ENCODE data around the gene GPC6.

Gene GPC6

DNA sequence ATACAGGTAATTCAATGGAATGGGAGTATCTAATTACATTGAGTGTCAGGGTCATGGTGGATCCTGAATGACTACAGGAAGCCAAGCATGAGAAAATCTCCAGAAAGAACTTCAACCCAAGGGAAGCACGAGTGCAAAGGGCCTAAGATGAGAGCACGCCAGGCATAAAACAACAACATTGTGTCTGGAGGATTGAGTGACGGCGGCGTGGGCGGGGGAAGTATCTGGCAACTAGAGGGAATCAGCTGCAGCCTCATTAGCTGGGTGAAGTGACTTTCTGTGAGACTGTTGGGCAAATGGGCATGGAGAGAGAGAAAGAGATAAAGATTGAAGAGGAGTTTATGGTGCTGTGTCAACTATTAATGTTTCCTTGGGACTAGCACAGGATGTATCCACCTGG, 194.3 kb downstream of the GPC6 start:
- no peak overlapping the region for H2BK12ac ChIP-seq (ENCODE audit: low read length)
- no peak overlapping the region for H4K8ac ChIP-seq (ENCODE audit: low read depth, low read length)
- no peak overlapping the region for H3K4me3 ChIP-seq (ENCODE audit: low read length in 2 of 2)
- no peak overlapping the region for H3K18ac ChIP-seq (ENCODE audit: low read length)
- DNase-seq (ENCODE audit: low spot score): no peak
- no peak overlapping the region for H3K4me2 ChIP-seq (ENCODE audit: insufficient read depth, low read length, poor library complexity, severe bottlenecking)
- peaks cover 0 to 4% of the 10 kb centered on the region in 2 donors for H3K4me1 ChIP-seq (ENCODE audit: control insufficient read depth in 2 of 2, insufficient read depth in 1 of 2, low read depth in 1 of 2, low read length in 2 of 2)
- H3K9me3 ChIP-seq (replicated peaks in 1 of 2; ENCODE audit: control insufficient read depth in 2 of 2, insufficient read depth in 1 of 2, low read depth in 1 of 2, low read length in 2 of 2): no peaks in the 10 kb centered on the region
- no peak overlapping the region for H4K91ac ChIP-seq (ENCODE audit: low read depth, low read length, poor library complexity)
- H2AK5ac ChIP-seq (ENCODE audit: low read depth, low read length): no peak overlapping the region
- H2BK120ac ChIP-seq (ENCODE audit: low read depth, low read length): no peak overlapping the region
- H2AFZ ChIP-seq (ENCODE audit: low read length): no peak overlapping the region
- H3K14ac ChIP-seq (ENCODE audit: low read length): no peak overlapping the region
- no peaks in the 10 kb centered on the region for H3K27me3 ChIP-seq (ENCODE audit: control insufficient read depth in 3 of 3, insufficient read depth in 3 of 3, low read depth in 1 of 3, low read length in 3 of 3)
- no peak overlapping the region for H2BK15ac ChIP-seq (ENCODE audit: low read length)
- no peak overlapping the region for H3K23ac ChIP-seq (ENCODE audit: low read depth, low read length, poor library complexity)
- no peak overlapping the region for H3K9ac ChIP-seq (ENCODE audit: low read depth, low read length, poor library complexity)
- H3K27ac ChIP-seq (replicated peaks; ENCODE audit: low read length): no peak overlapping the region
- no peak overlapping the region for H2BK5ac ChIP-seq (ENCODE audit: low read length)
- no peaks in the 10 kb centered on the region for H3K79me1 ChIP-seq (ENCODE audit: low read depth, low read length)
- H3K36me3 ChIP-seq (replicated peaks in 1 of 2; ENCODE audit: control insufficient read depth in 2 of 2, insufficient read depth in 2 of 2, low read length in 2 of 2): no peaks in the 10 kb centered on the region
- WGBS, 2 donors (ENCODE audit: extremely low coverage in 2 of 2, insufficient read length in 2 of 2, insufficient replicate concordance in 1 of 2): no CpG with 5 or more reads among the region's 6 CpGs
- H3K4ac ChIP-seq (ENCODE audit: low read length): no peak overlapping the region

DNA sequence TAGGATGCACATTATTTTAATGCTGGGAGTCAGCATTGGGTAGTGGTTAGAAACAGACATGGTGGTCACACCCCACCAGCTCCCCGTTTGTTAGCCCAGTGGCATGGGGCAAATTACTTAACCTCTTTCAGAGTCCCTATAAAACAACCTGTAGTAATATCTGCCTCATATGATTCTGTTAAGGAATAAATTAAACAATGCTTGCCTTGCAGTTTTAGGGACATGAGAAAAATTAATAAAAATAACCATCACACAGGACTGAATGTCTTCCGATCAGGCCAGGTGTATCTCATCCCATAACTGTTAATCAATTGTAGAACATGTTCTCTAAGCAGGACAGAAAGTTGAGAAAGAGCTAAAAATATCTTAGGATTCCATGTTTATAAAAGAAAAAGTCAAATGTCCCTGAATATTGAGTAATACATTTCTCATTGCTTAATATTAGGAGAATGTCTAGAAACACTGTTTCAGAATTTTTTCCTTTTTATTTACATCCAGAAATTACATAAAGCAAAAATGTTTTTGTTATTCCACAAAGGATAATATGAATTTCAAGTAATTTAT, 196.5 kb downstream of the GPC6 start:
- no peaks in the 10 kb centered on the region for H3K9me3 ChIP-seq (replicated peaks in 1 of 2; ENCODE audit: control insufficient read depth in 2 of 2, insufficient read depth in 1 of 2, low read depth in 1 of 2, low read length in 2 of 2)
- H3K4me2 ChIP-seq (ENCODE audit: insufficient read depth, low read length, poor library complexity, severe bottlenecking): no peak overlapping the region
- H3K23ac ChIP-seq (ENCODE audit: low read depth, low read length, poor library complexity): no peak overlapping the region
- no peak overlapping the region for H2AFZ ChIP-seq (ENCODE audit: low read length)
- H3K4ac ChIP-seq (ENCODE audit: low read length): no peak overlapping the region
- no peak overlapping the region for H2BK120ac ChIP-seq (ENCODE audit: low read depth, low read length)
- H3K27ac ChIP-seq (replicated peaks; ENCODE audit: low read length): no peak overlapping the region
- no CpG with 5 or more reads among the region's 2 CpGs for WGBS, 2 donors (ENCODE audit: extremely low coverage in 2 of 2, insufficient read length in 2 of 2, insufficient replicate concordance in 1 of 2)
- no peak overlapping the region for H2BK5ac ChIP-seq (ENCODE audit: low read length)
- H2BK15ac ChIP-seq (ENCODE audit: low read length): no peak overlapping the region
- H3K18ac ChIP-seq (ENCODE audit: low read length): no peak overlapping the region
- no peak overlapping the region for H3K14ac ChIP-seq (ENCODE audit: low read length)
- no peak overlapping the region for H3K9ac ChIP-seq (ENCODE audit: low read depth, low read length, poor library complexity)
- no peak overlapping the region for H2AK5ac ChIP-seq (ENCODE audit: low read depth, low read length)
- no peaks in the 10 kb centered on the region for H3K36me3 ChIP-seq (replicated peaks in 1 of 2; ENCODE audit: control insufficient read depth in 2 of 2, insufficient read depth in 2 of 2, low read length in 2 of 2)
- H4K8ac ChIP-seq (ENCODE audit: low read depth, low read length): no peak overlapping the region
- no peak overlapping the region for H2BK12ac ChIP-seq (ENCODE audit: low read length)
- no peak overlapping the region for H4K91ac ChIP-seq (ENCODE audit: low read depth, low read length, poor library complexity)
- no peaks in the 10 kb centered on the region for H3K79me1 ChIP-seq (ENCODE audit: low read depth, low read length)
- H3K4me1 ChIP-seq (ENCODE audit: control insufficient read depth in 2 of 2, insufficient read depth in 1 of 2, low read depth in 1 of 2, low read length in 2 of 2): peaks cover 0 to 4% of the 10 kb centered on the region in 2 donors
- no peak overlapping the region for H3K4me3 ChIP-seq (ENCODE audit: low read length in 2 of 2)
- H3K27me3 ChIP-seq (ENCODE audit: control insufficient read depth in 3 of 3, insufficient read depth in 3 of 3, low read depth in 1 of 3, low read length in 3 of 3): no peaks in the 10 kb centered on the region
- no peak for DNase-seq (ENCODE audit: low spot score)

DNA sequence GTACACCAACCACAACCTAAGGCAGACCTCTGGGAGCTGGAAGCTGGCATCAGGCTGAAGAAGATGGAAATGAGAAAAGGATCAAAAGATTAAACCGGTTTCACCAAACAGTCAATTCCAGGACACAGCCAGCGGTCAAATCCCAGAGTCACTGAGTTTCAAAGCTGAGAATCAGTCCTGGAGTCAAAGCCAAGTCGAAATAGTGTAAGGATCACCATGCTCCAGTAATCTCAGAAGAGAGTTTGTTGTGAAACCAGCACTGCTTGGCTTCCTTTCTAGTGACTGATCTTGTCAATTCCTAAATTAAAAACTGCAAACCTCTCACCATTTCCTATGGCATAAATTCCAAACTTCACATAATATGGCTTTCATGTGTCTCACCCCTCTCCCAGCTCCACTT, 198.8 kb downstream of the GPC6 start:
- DNase-seq (ENCODE audit: low spot score): no peak
- WGBS, 2 donors (ENCODE audit: extremely low coverage in 2 of 2, insufficient read length in 2 of 2, insufficient replicate concordance in 1 of 2): no CpG with 5 or more reads among the region's 3 CpGs
- Histone ChIP-seq H3K4me2 (ENCODE audit: insufficient read depth, low read length, poor library complexity, severe bottlenecking) (no peak overlapping the region), H3K4me3 (ENCODE audit: low read length in 2 of 2) (no peak overlapping the region), H4K8ac (ENCODE audit: low read depth, low read length) (no peak overlapping the region), H3K4me1 (ENCODE audit: control insufficient read depth in 2 of 2, insufficient read depth in 1 of 2, low read depth in 1 of 2, low read length in 2 of 2) (peaks cover 0 to 2% of the 10 kb centered on the region in 2 donors), H2BK15ac (ENCODE audit: low read length) (no peak overlapping the region), H2BK12ac (ENCODE audit: low read length) (no peak overlapping the region), H2AK5ac (ENCODE audit: low read depth, low read length) (no peak overlapping the region), H3K14ac (ENCODE audit: low read length) (no peak overlapping the region), H4K91ac (ENCODE audit: low read depth, low read length, poor library complexity) (no peak overlapping the region), H3K27me3 (ENCODE audit: control insufficient read depth in 3 of 3, insufficient read depth in 3 of 3, low read depth in 1 of 3, low read length in 3 of 3) (no peaks in the 10 kb centered on the region), H3K27ac (replicated peaks; ENCODE audit: low read length) (no peak overlapping the region), H3K9me3 (replicated peaks in 1 of 2; ENCODE audit: control insufficient read depth in 2 of 2, insufficient read depth in 1 of 2, low read depth in 1 of 2, low read length in 2 of 2) (no peaks in the 10 kb centered on the region), H3K79me1 (ENCODE audit: low read depth, low read length) (no peaks in the 10 kb centered on the region), H2AFZ (ENCODE audit: low read length) (no peak overlapping the region), H3K9ac (ENCODE audit: low read depth, low read length, poor library complexity) (no peak overlapping the region), H3K4ac (ENCODE audit: low read length) (no peak overlapping the region), H2BK5ac (ENCODE audit: low read length) (no peak overlapping the region), H3K36me3 (replicated peaks in 1 of 2; ENCODE audit: control insufficient read depth in 2 of 2, insufficient read depth in 2 of 2, low read length in 2 of 2) (no peaks in the 10 kb centered on the region), H2BK120ac (ENCODE audit: low read depth, low read length) (no peak overlapping the region), H3K23ac (ENCODE audit: low read depth, low read length, poor library complexity) (no peak overlapping the region), H3K18ac (ENCODE audit: low read length) (no peak overlapping the region)

DNA sequence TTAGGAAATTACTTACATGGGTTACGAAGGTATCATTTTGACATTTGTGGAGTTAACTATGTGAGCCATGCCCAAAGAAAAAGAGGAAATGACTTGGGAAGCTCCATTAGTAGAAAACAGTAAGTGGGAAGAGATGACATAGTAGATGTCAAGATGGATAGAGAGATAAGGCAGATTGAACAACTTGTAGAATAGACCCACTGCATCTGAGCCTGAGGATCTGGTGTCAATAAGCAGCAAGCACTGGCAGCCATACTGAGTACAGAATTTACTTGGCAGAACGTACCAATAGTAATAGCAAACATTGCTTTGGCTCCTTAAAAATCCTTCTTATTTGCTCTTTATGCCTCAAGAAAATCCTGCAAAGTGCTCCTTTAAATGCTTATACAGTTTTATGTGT, 203.8 kb downstream of the GPC6 start:
- no peak for DNase-seq (ENCODE audit: low spot score)
- no peak overlapping the region for H2AFZ ChIP-seq (ENCODE audit: low read length)
- H2BK120ac ChIP-seq (ENCODE audit: low read depth, low read length): no peak overlapping the region
- H2BK5ac ChIP-seq (ENCODE audit: low read length): no peak overlapping the region
- no peak overlapping the region for H2BK15ac ChIP-seq (ENCODE audit: low read length)
- H4K91ac ChIP-seq (ENCODE audit: low read depth, low read length, poor library complexity): no peak overlapping the region
- no peak overlapping the region for H3K4ac ChIP-seq (ENCODE audit: low read length)
- no peaks in the 10 kb centered on the region for H3K27me3 ChIP-seq (ENCODE audit: control insufficient read depth in 3 of 3, insufficient read depth in 3 of 3, low read depth in 1 of 3, low read length in 3 of 3)
- H3K27ac ChIP-seq (replicated peaks; ENCODE audit: low read length): no peak overlapping the region
- H3K4me2 ChIP-seq (ENCODE audit: insufficient read depth, low read length, poor library complexity, severe bottlenecking): no peak overlapping the region
- H2BK12ac ChIP-seq (ENCODE audit: low read length): no peak overlapping the region
- H4K8ac ChIP-seq (ENCODE audit: low read depth, low read length): no peak overlapping the region
- H3K9ac ChIP-seq (ENCODE audit: low read depth, low read length, poor library complexity): no peak overlapping the region
- H3K4me1 ChIP-seq (ENCODE audit: control insufficient read depth in 2 of 2, insufficient read depth in 1 of 2, low read depth in 1 of 2, low read length in 2 of 2): no peaks in the 10 kb centered on the region
- no peaks in the 10 kb centered on the region for H3K9me3 ChIP-seq (replicated peaks in 1 of 2; ENCODE audit: control insufficient read depth in 2 of 2, insufficient read depth in 1 of 2, low read depth in 1 of 2, low read length in 2 of 2)
- no peak overlapping the region for H3K18ac ChIP-seq (ENCODE audit: low read length)
- H3K23ac ChIP-seq (ENCODE audit: low read depth, low read length, poor library complexity): no peak overlapping the region
- H3K36me3 ChIP-seq (replicated peaks in 1 of 2; ENCODE audit: control insufficient read depth in 2 of 2, insufficient read depth in 2 of 2, low read length in 2 of 2): no peaks in the 10 kb centered on the region
- no peak overlapping the region for H3K14ac ChIP-seq (ENCODE audit: low read length)
- H3K4me3 ChIP-seq (ENCODE audit: low read length in 2 of 2): no peak overlapping the region
- no CpG with 5 or more reads among the region's 2 CpGs for WGBS, 2 donors (ENCODE audit: extremely low coverage in 2 of 2, insufficient read length in 2 of 2, insufficient replicate concordance in 1 of 2)
- no peaks in the 10 kb centered on the region for H3K79me1 ChIP-seq (ENCODE audit: low read depth, low read length)
- no peak overlapping the region for H2AK5ac ChIP-seq (ENCODE audit: low read depth, low read length)

Measured in neuronal stem cell (in vitro differentiated cells).